ENCODE results near the gene DDX10. TPM values are rescaled to one million over a fixed set of nuclear protein-coding genes. Genes with fewer than 3 reads are reported as not detected.

The DDX10 gene
- total and polyA plus RNA-seq, 2 of the 8 experiments (the other 6 are each of a cell fraction or from before 2014, with no cell fraction given), result 49.2 to 52.2 TPM

- Histone ChIP-seq H3K4ac (replicated peaks; ENCODE audit: insufficient read length, low read depth, low read length) (no peak overlapping the region), H3K9me3 (ENCODE audit: insufficient read depth in 2 of 2, low read depth in 1 of 2, low read length in 1 of 2) (no peaks in the 10 kb centered on the region), H2AK5ac (ENCODE audit: low read depth, low read length) (no peak overlapping the region), H3K27ac (ENCODE audit: low read depth, low read length) (no peak overlapping the region), H4K5ac (ENCODE audit: insufficient read length, low read depth, low read length) (no peak overlapping the region), H2BK5ac (ENCODE audit: low read depth, low read length) (no peak overlapping the region), H3K23me2 (ENCODE audit: low read depth, low read length) (no peaks in the 10 kb centered on the region), H3K4me3 (ENCODE audit: extremely low read depth in 1 of 4, insufficient read depth in 2 of 4, low read depth in 3 of 4, low read length in 4 of 4) (no peak overlapping the region), H3K79me1 (ENCODE audit: low read depth, low read length) (no peaks in the 10 kb centered on the region), H3K27me3 (replicated peaks in 1 of 4; ENCODE audit: control insufficient read depth in 3 of 4, extremely low read depth in 1 of 4, insufficient read depth in 3 of 4, low read length in 3 of 4) (no peaks in the 10 kb centered on the region), H3K18ac (ENCODE audit: extremely low read depth, low read length) (no peak overlapping the region), H2AFZ (ENCODE audit: low read length) (no peak overlapping the region), H3K9ac (replicated peaks in 1 of 4; ENCODE audit: extremely low read depth in 1 of 4, low read depth in 3 of 4, low read length in 3 of 4) (no peak overlapping the region), H2BK15ac (ENCODE audit: low read length) (no peak overlapping the region), H2BK20ac (ENCODE audit: low read length) (no peak overlapping the region), H3K79me2 (ENCODE audit: control insufficient read depth in 1 of 2, insufficient read depth in 2 of 2, low read length in 2 of 2) (no peaks in the 10 kb centered on the region), H3K14ac (ENCODE audit: insufficient read length) (no peak overlapping the region), H4K20me1 (replicated peaks in 1 of 2; ENCODE audit: control insufficient read depth in 1 of 2, insufficient read depth in 2 of 2, low read length in 2 of 2) (no peaks in the 10 kb centered on the region), H3K23ac (ENCODE audit: insufficient read length) (no peak overlapping the region), H3K36me3 (ENCODE audit: control insufficient read depth in 2 of 4, insufficient read depth in 4 of 4, low read length in 3 of 4) (no peaks in the 10 kb centered on the region), H2BK12ac (ENCODE audit: low read depth, low read length) (no peak overlapping the region), H3K56ac (replicated peaks; ENCODE audit: insufficient read length, low read depth, low read length) (no peak overlapping the region), H3K4me2 (ENCODE audit: insufficient read depth in 1 of 2, low read depth in 2 of 2, low read length in 2 of 2) (no peak overlapping the region), H4K8ac (ENCODE audit: extremely low read depth, insufficient read depth, low read length) (no peak overlapping the region), H4K91ac (replicated peaks; ENCODE audit: insufficient read length, low read length) (no peak overlapping the region), H3K4me1 (replicated peaks in 1 of 4; ENCODE audit: control insufficient read depth in 3 of 4, insufficient read depth in 4 of 4, low read length in 3 of 4) (no peaks in the 10 kb centered on the region), H2BK120ac (replicated peaks; ENCODE audit: low read depth, low read length) (no peak overlapping the region)
- CTCF ChIA-PET (ENCODE audit: partially characterized antibody), result no interaction called here
- POLR2A ChIA-PET (ENCODE audit: partially characterized antibody), result no interaction called here
- 93% methylated on average over 2 of the region's 2 CpGs; no CpG with 5 or more reads in 1 of the 2 experiments for WGBS, 2 experiments (ENCODE audit: extremely low coverage in 1 of 2, insufficient coverage in 1 of 2, insufficient read length in 1 of 2, insufficient replicate concordance in 2 of 2, low coverage in 1 of 2, low lambda C conversion rate in 2 of 2, missing lambda C conversion rate in 1 of 2)
- DNase-seq (ENCODE audit: low read depth in 1 of 2, low spot score in 2 of 2), result no peak
- no peak for FAIRE-seq
- TF ChIP-seq BACH1 (IDR thresholded peaks at IDR 0.05; ENCODE audit: low read length) (no peak), ASH2L (IDR thresholded peaks at IDR 0.05; ENCODE audit: low read length) (no peak), SIRT6 (IDR thresholded peaks at IDR 0.05; ENCODE audit: low read length) (no peak), NRF1 (IDR thresholded peaks at IDR 0.05; ENCODE audit: low read depth, low read length) (no peak), HDAC6 (IDR thresholded peaks at IDR 0.05; ENCODE audit: low read depth, low read length) (no peak), TBP (IDR thresholded peaks at IDR 0.05; ENCODE audit: low read depth, low read length) (no peak), RXRA (IDR thresholded peaks at IDR 0.05; ENCODE audit: insufficient read depth, low read depth, low read length) (no peak), RNF2 (IDR thresholded peaks at IDR 0.05; ENCODE audit: borderline replicate concordance, low read depth, low read length, missing control alignments, poor library complexity, severe bottlenecking) (no peak), KDM1A (IDR thresholded peaks at IDR 0.05; ENCODE audit: borderline replicate concordance, low read length) (no peak)
- TF ChIP-seq, protein P1, sequence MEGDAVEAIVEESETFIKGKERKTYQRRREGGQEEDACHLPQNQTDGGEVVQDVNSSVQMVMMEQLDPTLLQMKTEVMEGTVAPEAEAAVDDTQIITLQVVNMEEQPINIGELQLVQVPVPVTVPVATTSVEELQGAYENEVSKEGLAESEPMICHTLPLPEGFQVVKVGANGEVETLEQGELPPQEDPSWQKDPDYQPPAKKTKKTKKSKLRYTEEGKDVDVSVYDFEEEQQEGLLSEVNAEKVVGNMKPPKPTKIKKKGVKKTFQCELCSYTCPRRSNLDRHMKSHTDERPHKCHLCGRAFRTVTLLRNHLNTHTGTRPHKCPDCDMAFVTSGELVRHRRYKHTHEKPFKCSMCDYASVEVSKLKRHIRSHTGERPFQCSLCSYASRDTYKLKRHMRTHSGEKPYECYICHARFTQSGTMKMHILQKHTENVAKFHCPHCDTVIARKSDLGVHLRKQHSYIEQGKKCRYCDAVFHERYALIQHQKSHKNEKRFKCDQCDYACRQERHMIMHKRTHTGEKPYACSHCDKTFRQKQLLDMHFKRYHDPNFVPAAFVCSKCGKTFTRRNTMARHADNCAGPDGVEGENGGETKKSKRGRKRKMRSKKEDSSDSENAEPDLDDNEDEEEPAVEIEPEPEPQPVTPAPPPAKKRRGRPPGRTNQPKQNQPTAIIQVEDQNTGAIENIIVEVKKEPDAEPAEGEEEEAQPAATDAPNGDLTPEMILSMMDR (IDR thresholded peaks at IDR 0.05; ENCODE audit: control extremely low read depth in 1 of 3, insufficient read depth in 1 of 3, low read depth in 1 of 3, low read length in 3 of 3), result no peak
Observed at GRCh38 chr11:108620958-108621772, 43.7 kb upstream of the DDX10 start.

Data from H1 (cell line).